Activated T-cell treated with anti-CD3 and anti-CD28 coated beads for 4 hours (primary cell): ENCODE results near the gene RRP9.
"Not testable (repeated sequence)": the region's sequence is repeated elsewhere in the genome, so short reads cannot be mapped to it uniquely, and the experiment has no call there.

Experiments used
- DNase-seq: peaks from one replicate; pipeline ENCODE4 v3.0.0-alpha.2; 2020

The RRP9 gene, protein sequence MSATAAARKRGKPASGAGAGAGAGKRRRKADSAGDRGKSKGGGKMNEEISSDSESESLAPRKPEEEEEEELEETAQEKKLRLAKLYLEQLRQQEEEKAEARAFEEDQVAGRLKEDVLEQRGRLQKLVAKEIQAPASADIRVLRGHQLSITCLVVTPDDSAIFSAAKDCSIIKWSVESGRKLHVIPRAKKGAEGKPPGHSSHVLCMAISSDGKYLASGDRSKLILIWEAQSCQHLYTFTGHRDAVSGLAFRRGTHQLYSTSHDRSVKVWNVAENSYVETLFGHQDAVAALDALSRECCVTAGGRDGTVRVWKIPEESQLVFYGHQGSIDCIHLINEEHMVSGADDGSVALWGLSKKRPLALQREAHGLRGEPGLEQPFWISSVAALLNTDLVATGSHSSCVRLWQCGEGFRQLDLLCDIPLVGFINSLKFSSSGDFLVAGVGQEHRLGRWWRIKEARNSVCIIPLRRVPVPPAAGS

DNA sequence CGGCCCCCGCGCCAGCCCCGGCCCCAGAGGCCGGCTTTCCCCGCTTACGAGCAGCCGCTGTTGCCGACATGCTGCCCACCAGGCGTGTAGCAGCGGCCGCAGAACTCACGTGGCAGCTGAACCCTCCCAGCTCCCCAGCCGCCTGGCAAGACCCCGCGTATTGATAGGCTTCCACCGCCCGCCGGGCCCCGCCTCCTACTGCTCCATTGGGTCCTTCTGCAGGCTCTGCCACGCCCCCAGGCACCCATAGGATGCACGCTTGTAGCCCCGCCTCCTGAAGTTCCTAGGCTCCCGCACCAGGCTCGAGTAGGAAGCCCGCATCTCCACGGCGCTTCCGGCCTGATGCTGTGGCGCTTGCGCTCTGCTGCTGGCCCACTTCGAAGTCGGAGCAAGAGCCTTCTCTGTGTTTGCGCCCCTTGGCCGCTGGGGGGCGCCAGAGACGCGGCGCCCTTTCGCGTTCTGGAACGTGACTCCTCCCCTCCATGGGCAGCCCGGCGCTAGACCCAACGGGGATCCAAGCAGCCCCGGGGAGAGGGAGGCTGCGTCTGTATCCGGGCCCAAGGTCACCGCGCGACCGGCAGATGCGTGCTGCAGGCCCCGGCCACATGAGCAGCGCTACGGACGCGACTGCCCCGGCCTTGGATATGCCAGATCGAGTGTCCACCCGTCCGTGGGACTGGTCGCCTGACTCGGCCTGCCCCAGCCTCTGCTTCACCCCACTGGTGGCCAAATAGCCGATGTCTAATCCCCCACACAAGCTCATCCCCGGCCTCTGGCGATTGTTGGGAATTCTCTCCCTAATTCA, at the start of gene RRP9, which contains the start of gene PARP3:
RRP9 (minus strand) TSS at position 107 of the 805 bp plus-strand sequence; CDS start at position 70, 37 bp downstream.
PARP3 (plus strand) TSS at position 566 of the 805 bp plus-strand sequence. CDS start 993 bp downstream, outside the sequence.
- DNase-seq, result peak; percentile 98

GRCh38 chr3:51990501-51990971, 48.8 kb upstream of the RRP9 start:
- not testable (repeated sequence) for DNase-seq

DNA sequence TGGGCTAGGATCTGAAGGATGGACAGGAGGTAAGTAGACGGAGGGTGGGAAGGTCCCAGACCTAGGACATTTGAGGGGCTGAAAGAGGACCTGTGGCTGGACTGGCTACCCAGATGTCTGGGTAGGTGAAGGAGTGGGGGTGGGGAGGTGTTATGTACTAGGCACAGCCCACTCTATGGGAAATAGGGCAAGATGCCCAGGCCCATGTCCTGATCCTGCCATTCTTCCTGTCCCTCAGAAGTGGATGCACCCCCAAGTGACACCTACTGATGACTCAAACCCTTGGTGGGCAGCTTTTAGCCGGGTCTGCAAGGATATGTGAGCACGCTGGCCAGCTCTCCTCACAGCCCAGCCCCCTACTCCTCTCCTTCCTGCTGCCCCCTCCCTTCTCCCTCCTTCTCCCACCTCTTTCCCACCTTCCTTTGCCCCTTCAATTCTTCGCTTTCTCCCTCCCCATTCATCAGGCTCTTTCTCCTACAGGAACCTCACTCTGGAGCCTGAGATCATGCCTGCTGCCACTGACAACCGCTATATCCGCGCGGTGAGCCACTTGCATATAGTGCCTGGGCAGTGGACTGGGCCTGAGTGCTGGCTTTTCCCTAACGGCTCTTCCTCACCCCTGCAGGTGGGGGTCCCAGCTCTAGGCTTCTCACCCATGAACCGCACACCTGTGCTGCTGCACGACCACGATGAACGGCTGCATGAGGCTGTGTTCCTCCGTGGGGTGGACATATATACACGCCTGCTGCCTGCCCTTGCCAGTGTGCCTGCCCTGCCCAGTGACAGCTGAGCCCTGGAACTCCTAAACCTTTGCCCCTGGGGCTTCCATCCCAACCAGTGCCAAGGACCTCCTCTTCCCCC, 46.8 kb upstream of the RRP9 start:
- DNase-seq, result no peak

GRCh38 chr3:51987568-51987967, 45.9 kb upstream of the RRP9 start:
- no peak for DNase-seq

- no peak for DNase-seq
Measured at GRCh38 chr3:51986010-51986947, 44.6 kb upstream of the RRP9 start.

DNA sequence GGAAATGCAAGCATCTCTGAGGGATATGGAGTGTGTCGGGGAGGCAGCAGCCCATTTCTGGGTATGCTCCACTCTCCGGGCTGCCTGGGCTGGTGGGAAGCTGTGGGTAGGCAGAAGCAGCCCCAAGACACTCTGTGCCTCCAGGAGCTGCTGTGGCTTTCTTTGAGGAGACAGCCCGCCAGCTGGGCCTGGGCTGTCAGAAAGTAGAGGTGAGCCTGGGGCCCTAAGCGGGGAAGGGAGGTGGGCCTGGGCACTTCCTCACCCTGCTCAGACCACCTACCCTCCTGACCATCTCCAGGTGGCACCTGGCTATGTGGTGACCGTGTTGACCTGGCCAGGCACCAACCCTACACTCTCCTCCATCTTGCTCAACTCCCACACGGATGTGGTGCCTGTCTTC, 43.4 kb upstream of the RRP9 start:
- DNase-seq, result no peak

DNA sequence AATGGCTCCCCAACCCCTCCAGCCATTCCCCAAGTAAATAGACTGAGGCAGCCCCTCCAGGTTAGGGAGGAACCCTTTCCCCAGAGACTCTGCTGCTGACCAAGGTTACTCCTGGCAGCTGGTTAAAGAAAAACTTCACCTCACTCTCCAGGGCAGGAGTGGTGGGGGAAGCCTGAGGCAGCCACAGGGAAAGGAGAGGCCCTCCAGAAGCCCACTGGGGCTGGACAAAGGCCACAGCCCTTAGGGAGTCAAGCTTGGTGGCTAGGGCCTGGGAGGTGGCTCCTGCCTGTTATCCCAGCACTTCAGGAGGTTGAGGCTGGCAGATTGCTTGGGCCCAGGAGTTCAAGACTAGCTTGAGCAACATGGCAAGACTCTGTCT, 42.6 kb upstream of the RRP9 start:
- DNase-seq, result no peak

DNA sequence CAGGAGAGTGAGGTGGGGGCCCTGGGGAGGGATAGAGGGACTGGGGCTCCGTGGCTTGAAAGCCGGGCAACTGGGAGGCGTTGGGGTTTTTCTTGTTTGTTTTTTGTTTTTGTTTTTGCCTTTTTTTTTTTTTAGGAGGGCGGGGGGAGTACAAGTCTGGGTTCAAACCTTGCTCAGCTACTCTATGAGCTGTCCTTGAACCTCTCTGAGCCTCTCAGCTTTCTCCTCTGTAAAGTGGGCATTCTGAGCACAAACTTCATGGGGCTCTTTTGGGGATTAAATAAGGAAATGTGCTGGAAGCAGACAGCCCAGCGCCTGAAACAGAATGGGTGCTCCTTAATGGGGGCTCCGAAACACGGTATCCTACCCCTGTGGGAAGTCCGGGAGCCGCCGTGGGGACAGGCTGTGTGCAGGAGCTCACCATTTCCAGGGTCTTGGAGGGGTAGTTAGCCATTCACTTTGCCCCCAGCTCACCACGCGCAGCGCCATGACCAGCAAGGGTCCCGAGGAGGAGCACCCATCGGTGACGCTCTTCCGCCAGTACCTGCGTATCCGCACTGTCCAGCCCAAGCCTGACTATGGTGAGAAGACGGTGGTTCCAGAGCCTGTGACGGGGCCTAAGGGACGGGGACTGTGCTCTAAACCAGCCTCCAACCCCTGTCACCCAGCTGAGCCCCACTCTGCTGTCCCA, 42.0 kb upstream of the RRP9 start:
- no peak for DNase-seq

DNA sequence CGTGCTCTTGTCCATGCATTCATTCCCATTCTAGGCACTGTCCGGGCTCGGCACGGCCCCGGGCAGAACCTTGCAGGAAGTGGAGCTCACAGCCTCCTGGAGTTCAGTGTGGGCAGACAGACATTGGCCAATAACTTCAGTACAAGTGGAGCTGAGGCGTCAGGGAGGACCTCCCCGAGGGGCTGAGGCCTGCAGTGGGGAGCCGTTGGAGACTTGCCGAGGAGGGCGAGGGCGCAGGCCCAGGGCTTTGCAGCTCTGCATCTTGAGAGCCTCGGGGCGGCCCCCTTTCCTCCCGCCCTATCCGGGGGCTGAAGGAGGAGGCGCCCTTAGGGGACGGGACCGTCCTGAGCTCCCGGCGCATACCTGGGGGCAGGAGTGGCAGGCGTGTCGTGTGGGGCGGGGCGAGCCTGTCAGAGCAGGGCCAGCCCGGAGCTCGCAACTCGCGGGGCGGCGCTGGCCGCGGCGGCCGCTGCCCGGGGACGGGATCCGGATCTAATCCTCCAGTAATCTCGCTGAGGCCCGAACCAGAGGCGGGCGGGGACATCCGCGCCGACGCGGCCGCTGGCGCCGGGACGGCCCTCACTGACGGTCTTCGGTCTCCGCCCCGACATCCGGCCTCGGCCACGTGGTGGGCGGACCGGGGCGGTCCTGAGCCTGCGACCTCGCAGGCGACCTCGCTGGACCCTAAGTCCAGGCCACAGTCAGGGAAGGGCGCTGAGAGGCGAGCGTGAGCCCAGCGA, 41.3 kb upstream of the RRP9 start, which contains the start of gene ACY1:
ACY1 (plus strand) TSS at position 698 of the 740 bp plus-strand sequence. CDS start 530 bp downstream, outside the sequence.
- peak; percentile 56 for DNase-seq

- no peak for DNase-seq
Measured at GRCh38 chr3:51982352-51982837, 40.7 kb upstream of the RRP9 start.

DNA sequence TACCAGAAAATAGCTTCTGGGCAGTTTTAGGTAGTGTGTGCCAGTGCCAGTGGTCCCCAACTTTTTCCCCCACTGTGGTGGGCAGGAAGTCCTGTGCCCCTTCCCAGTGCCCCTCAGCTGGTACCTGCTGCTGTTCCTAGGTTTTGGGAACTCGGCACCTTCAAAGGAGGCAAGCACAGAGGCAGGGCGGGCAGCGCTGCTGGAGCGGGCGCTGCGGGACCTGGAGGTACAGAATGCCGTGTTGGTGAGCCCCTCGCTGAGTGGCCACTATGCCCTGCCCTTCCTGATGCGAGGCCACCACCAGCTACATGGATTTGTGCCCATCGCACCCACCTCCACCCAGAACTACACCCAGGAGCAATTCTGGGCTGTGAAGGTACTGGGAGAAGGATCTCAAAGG, 38.5 kb upstream of the RRP9 start:
- no peak for DNase-seq

GRCh38 chr3:51978143-51978502, 36.4 kb upstream of the RRP9 start:
- DNase-seq, result no peak

- no peak for DNase-seq
Measured at GRCh38 chr3:51977446-51978142, 35.9 kb upstream of the RRP9 start.

DNA sequence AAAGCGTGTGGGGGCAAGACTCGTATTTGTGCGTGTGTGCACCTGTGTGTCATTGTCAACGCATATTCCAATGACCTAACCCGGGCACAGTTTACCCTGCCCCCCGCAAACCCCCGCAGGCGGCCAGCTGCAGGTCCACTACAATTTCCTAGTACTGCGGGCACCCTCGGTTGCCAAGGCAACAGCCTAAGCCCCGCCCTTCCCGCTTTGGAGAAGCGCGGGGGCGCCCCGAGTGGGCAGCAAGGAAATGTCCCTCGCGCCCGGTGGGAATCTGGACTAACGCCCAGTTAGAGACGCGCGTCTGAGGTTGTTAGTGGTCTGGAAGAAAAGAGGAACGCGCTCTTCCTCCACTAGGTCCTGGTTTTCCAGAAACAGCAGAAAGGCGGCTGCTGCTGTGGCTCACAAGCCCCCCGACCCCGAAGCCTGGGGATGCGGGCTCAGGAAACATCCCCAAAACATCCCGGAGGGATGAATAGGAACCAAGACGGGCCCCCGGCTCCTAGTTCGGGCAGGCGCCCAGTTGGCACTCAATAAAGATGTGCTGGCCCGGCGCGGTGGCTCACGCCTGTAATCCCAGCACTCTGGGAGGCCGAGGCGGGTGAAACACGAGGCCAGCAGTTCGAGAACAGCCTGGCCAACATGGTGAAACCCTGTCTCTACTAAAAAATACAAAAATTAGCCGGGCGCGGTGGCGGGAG, 34.3 kb upstream of the RRP9 start:
- DNase-seq, result no peak

DNA sequence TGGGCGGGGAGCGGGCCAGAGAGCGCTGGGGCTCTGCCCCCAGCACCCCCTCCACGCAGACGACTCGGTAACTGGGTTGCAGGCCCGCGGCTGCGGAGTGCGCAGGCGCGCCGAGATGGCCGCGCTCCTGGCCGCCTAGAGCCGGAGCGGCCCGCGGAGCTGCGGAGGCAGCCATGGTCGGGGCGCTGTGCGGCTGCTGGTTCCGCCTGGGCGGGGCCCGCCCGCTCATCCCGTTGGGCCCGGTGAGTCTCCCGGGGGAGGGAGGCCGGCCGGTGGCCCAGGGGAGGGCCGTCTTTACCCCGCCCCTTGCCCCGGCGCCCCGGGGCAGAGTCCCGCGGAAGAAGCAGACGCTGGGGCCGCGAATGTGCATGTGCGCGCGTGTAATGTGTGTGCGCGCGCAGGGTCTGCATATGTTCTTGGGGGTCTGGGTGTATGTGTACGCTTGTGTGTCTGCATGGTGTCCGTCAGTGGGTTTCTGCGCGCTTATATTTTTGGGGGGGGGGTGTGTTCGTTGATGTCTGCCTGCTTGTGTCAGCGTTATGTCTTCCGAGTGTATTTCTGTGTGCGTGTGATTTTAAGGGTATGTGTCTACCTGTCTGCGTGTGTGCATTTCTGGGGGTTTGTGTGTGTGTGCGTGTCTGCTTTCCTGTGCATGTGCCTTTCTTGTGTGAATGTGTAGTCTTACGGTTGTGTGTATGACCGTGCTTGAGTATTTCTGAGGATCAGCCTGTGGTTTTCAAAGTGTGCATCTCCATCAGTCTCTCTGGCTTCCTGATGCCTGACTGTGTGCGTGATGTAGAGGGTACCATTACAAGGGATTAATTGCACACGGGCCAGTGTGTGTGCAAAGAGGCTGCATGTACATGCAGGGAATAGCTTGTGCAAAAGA, 33.5 kb upstream of the RRP9 start, which contains the start of gene ABHD14A:
ABHD14A (plus strand) TSS at position 102 of the 889 bp plus-strand sequence; CDS start at position 174, 72 bp downstream.
- peak; percentile 48 for DNase-seq

DNA sequence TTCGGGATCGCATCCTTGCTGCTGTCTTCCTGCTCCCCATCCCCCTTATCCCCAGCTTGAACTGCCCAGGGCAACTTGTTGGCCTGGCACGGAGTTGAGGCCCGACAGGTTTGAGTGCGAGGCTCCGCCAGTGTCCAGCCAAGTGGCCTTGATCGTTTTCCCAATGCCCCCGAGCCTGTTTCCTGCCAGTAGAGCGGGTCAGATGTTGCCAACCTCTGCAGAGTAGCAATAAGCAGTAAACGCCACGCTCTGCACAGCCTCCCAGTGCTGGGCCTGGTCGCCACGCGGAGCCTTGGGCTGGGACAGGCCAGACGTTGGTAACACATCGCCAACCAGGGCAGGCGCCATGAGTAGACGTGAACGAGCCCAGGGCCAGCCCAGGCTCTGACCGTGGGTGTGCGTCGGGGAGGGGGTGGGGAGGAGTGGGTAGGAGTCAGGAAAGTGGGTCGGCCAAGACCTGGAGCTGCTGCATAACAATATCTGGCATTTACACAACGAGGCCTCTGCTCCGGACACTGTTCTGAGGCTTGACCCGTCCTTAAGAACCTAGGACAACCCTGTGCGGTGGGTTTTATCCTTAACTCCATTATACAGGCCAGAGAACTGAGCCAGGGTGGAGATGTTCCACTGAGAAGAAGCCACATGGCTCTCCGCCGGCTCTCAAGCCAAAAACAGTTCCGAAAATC, 32.7 kb upstream of the RRP9 start:
- no peak for DNase-seq

DNA sequence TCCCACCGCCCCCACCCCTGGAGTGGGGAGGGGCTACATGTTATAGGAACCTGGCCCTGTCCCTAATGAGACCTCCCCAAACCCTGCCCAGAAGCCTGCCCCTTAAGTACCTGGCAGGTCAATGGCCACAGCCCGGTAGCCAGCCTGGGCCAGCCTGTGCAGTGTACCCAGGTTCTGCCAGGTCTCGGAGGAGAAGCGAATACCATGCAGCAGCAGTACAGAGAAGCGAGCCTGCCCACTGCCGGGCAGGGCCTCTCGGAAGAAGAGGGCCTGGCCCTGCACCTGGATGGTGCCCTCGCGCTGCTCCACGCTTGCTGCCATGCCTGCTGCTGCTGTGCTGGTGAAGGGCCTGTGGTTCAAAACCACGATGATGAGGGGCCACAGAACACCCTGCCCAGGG, 29.6 kb upstream of the RRP9 start:
- DNase-seq, result no peak
